GM19035 (cell line): ENCODE measurements around the gene TRMT5.

ENCODE experiments used
- ATAC-seq: cut with Tn5 transposase; IDR thresholded peaks from one replicate; pipeline ENCODE4 v1.9.1; 2021; ENCODE audit not compliant: unreplicated experiment

TRMT5 gene

DNA sequence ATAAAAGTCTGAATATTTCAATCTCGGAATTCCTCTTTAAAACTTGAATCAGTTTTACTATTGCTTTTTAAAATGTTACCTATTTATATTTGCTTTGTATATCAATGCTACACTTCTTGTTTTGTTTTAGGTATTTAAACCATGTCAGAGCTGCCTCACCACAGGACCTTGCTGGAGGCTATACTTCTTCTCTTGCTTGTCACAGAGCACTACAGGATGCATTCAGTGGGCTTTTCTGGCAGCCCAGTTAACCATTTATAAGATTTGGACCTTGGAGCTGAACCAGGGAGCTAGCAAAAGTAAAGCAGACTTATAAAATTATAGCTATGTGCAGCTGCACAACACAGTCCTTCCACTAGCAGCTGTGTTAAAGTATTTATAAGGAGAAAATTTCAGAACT lies 12.8 kb downstream of the TRMT5 start:
- no peak for ATAC-seq

DNA sequence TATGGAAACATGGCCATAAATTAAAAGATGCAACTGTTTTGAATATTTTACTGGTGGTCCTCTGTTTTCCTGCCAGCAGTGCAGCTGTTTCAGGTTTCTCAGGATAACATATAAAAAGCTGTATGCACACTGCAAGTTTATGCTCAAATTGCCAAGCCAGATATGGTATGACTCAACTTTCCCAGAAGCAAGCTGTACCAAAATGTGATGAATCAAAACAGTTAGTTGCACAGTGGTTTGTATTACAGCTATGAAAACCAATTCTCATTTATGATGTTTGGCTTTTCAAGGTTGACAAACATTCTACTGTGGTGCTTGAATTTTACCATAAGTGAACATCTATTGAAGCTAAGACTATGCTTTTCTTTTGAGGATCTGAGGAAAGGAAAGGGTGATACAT lies 15.5 kb downstream of the TRMT5 start:
- no peak for ATAC-seq

DNA sequence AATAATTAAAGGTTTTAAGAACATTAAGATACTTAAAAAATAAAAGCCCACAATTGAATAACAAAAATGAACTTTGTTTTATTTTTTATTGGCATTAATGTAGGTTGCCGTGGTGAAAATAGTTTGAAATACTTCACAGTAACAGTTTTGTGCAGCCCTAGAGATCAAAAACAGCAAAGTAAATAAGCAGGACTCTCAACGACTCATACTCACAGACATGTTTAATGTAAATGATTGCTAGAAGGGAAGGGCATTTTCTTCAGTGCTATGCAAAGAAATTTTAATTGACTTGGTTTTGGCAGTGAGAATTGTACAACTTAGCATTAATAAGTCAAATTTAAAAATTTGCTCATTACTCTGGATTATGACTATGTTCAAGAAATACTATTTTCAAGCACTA lies 16.0 kb downstream of the TRMT5 start:
- no peak for ATAC-seq

DNA sequence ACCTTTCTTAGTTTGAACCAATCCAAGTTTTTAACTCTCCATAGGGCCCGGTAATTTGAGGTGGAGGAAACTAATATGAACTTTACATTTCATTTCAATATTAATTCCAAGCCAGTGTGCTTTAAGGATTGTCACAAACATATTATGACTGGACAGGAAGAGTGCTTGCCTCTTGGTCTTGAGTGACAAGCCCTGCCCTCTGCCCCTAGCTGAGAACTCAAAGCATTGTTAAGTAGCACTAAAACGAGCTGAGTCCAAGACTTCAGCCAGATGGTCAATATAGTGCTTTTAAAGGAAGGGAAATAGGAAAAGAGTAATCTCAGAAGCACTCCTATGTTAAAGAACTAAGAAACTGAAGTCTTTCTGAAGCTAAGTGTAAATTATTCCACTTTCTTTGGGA lies 17.1 kb downstream of the TRMT5 start:
- no peak for ATAC-seq

DNA sequence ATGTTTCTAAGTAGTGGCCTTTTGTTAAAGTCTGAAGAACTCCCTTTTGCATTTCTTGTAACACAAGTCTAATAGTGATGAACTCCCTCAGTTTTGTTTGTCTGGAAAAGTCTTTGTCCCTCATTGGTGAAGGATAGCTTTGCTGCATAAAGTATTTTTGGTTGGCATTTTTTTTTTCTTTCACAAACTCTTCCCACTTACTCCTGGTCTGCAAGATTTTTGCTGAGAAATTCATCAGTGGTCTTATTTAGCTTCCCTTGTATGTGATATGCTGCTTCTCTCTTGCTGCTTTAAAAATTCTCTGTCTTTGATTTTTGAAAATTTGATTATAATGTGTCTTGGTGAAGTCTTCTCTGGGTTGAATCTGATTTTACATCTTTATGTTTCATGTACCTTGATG lies 22.7 kb downstream of the TRMT5 start:
- ATAC-seq, result no peak

DNA sequence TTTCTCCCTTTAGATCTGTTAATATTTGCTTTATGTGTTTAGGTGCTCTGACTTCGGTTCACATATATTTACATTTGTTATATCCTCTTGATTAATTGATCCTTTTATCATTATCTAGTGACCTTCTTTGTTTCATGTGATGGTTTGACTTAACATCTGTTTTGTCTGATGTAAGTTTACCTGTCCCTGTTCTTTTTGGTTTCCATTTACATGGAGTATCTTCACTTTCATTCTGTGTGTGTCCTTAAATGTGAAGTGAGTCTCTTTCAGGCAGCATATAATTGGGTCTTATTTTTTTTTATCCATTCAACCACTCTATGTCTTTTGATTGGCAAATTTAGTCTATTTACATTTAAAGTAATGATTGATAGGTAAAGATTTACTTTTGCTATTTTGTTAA lies 24.2 kb downstream of the TRMT5 start:
- no peak for ATAC-seq

DNA sequence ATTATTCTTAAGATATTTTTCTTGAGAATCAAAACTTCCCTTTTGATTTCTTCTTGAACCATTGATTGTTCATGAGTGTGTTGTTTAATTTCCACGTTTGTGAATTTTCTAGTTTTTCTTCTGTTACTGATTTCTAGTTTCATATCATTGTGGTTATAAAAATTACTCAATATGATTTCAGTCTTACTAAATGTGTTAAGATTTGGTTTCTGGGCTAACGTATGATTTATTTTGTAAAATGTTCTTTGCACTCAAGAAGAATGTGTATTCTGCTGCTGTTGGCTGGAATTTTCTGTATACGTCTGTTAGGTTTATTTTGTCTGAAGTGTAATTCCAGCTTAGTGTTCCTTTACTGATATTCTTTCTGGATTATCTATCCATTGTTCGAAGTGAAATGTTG lies 24.7 kb downstream of the TRMT5 start:
- ATAC-seq, result no peak

DNA sequence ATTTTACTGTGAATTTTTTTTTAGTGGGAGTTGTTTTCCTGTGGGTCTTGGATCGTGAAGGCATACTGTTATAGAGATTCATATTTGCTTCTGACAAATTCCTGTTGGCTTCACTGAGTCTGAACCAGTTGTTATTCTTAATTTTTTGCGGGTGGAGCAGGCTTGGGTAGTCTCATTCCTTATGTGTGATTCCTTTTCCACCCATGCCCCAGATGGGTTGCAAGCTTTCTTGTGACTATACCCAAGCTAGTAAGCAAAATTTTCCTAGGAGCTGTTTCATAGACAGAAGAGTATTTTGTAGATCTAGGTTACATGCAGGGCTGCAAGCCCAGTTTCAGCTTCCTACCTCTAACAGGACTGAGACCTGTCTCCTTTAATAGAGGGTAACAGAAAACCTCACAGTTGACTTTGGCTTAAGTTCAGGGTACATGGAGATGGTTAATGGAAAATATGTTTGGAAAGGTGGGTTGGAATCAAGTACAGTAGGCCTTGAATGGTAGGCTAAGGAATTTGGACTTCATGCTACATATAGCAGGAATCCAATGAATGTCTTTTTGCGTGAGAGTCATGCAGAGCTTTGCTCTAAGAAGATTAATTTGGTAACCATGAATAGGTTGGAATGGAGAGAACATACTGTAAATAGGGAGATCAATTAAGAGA lies 29.0 kb downstream of the TRMT5 start:
- ATAC-seq, result no peak

DNA sequence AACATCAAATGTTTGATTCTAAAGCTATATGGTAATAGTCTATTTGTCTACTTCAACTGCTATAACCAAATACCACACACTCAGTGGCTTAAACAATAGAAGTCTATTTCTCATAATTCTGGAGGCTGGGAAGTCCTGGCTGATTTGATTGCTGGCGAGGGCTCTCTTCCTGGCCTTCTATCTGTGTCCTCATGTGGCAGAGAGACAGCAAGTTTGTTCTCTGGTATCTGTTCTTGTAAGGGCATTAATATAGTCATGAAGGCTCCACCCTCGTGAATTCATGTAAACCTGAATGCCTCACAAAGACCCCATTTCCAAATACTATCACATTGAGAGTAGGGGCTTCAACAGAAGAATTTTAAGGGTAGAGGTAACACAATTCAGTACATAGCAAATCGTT lies 34.1 kb downstream of the TRMT5 start:
- no peak for ATAC-seq

DNA sequence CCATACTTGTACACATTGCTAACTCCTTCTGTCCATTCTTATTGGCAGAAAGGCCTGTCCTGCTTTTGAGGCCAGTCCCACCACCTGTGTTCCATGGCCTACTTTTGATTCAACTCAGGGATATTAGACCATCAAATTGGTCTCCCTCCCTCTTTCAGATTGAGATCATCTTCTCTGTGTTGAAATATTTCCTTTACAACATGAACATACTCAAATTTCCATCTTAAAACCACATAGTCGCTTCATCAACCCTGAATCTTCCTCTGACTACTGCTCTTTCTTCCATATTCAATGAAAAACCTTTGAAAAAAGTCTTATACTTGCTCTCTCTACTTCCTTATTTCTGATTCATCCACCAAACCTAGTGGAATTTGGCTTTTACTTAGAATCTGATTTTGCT lies 34.9 kb downstream of the TRMT5 start:
- no peak for ATAC-seq

DNA sequence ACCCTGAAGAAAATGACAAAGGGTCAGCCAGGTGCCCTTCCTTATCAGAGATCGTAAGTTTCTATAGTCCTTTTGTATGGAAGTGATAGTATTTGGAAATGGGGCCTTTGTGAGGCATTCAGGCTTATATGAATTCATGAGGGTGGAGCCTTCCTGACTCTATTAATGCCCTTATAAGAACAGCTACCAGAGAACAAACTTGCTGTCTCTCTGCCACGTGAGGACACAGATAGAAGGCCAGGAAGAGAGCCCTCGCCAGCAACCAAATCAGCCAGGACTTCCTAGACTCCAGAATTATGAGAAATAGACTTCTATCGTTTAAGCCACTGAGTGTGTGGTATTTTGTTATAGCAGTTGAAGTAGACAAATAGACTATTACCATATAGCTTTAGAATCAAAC lies 36.7 kb downstream of the TRMT5 start:
- no peak for ATAC-seq

DNA sequence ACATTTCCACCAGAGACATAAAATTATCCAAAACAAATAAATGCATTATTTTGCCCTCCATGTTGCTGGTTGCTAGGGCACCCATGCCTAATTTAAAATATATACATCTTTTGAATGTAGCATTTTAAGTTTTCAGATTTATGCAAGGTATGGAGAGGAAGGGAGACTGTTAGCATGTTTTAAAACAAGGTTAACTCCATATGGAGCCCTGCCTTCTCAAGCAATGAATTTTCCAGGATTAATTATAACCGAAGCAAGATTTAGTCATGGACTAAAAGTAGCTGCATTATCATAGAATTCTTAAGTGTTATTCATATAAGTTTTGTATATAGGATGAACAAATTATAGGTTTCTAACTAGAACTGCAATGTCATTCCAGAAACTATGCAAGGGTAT lies 37.2 kb downstream of the TRMT5 start:
- ATAC-seq, result no peak

DNA sequence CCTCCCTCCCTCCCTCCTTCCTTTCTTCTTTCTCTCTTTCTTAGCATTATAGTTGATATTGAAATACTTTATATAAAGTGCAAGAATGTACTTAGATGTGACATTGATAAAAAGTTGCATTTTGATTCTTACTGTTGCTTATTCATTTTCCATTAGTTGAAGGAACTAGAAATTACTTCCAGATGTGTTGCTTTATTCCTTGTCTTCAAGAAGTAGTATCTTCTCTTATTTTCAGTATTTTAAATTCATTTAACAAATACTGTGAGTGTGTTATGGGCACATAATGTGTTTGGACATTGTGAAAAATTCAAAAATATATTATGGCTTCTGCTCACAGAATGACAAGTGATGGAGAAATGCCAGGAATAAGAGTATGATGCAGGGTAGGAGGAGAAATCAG lies 45.6 kb downstream of the TRMT5 start:
- no peak for ATAC-seq

DNA sequence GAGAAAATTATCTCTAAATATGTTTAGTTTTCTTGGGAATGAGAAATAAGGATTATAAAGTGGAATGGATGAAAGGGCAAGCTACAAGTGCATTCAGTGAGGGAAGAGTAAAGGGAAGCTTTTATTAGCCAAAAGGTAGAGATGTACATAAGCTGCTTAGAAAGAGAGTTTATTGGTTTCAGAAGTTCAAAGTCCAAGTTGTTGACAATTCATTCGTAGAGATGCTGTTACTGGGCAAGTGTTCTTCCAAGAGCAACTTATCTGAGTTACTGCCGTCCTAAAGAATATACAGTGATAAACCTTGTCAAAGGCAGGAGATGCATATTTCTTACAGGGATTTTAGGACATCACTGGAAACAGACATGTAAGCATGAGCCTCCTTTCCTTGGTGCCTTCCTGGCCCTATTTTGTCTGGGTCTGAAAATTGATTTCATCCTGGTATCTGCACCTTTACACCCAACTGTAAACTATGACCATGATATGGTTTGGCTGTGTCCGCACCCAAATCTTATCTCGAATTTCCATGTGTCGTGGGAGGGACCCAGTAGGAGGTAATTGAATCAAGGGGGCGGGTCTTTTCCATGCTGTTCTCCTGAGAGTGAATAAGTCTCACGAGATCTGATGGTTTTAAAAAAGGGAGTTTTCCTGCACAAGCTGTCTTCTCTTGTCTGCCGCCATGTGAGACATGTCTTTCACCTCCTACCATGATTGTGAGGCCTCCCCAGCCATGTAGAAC lies 46.8 kb downstream of the TRMT5 start:
- ATAC-seq, result no peak

DNA sequence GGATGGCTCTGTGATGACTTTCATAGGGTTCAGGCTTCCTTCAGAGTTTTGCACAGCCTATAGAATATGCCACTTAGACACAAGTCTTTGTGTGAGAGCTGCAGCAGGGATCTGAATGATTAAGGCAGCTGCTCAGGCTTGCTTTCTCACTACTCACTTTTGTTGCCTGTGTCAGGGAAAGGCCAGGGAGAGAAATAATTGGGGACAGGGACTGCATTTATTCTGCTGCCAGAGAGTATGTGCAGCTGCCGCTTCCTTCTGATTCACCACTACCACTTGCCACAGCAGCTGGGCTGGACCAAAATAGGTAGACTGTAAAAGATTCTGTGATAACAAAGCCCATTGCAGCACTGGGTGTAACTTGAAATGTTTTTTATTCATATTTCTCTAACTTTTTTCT lies 49.7 kb downstream of the TRMT5 start:
- no peak for ATAC-seq

DNA sequence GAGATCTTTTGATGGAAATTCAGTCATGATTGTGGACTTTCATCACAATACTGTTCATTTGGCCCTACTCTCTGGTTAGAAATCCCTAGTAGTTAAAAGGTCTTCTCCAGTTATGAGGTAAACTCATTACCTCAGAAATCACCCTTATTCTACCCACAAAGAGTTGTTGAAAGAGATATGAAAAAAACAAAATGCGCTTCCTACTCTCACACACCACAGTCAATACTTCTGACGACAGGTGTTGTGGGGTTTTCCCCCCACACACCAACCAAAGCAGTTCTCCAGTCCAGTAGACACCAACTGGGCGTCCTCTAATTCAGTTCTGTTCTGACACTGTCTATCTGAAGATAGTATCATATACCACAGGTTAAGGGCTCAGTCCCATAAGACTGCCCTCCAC lies 54.9 kb downstream of the TRMT5 start:
- peak; percentile 97 for ATAC-seq

DNA sequence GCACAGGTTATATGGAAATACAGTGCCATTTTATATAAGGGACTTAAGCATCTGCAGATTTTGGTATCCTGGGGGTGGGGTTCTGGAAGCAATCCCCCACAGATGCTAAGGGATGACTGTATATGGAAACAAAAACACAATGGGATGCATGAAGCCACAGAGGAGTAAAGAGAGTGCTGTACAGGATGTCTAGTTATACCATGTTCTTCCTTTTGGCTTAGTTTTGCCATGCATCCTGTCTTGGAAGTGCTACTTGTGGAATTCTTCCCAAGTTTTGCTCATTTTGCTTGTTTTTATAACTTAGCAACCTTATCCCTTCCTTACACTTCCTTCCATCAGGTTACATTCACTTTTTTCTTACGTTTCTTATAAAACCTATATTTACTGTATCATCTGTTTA lies 55.6 kb downstream of the TRMT5 start:
- no peak for ATAC-seq

DNA sequence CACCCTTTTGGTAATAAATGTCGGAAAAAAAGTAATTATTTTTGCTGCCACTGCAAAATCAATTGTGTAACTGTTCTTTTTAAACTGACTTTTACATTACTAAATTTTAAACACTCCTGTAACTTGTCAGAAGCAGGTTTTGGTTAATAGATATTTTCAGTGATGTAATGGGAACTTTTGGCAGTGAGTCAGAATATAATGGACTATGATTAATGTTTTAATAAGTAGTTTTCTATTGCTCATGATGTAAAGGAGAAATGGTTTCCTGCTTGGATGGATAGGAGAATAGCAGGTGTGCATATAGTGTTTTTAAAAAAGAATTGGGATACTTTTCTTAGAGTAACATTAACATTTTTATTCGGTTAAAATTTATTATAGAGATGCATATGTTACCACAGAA lies 58.8 kb downstream of the TRMT5 start:
- no peak for ATAC-seq
